NCI-H2227 treated with DMSO at 0.1 percent for 48 hours (cell line): ENCODE measurements around the gene CST6.

Experiments
- DNase-seq: peaks from one replicate; lab custom pipeline; 2025; lab: John Stamatoyannopoulos, UW

Gene CST6

GRCh38 chr11:66047541-66048365, 35.9 kb downstream of the CST6 start:
- DNase-seq = no peak

- peak; percentile 26 for DNase-seq
Observed at GRCh38 chr11:66048547-66049323, 36.9 kb downstream of the CST6 start, which contains the start of gene GAL3ST3. TSS of gene GAL3ST3 (minus strand) at chr11:66049161. CDS start at chr11:66045415, 3,746 bp downstream.

- DNase-seq = no peak
Observed at GRCh38 chr11:66050581-66051231, 38.9 kb downstream of the CST6 start.

GRCh38 chr11:66051371-66051765, 39.6 kb downstream of the CST6 start:
- no peak for DNase-seq

- peak; percentile 98 for DNase-seq
Observed at GRCh38 chr11:66051766-66052663, 40.2 kb downstream of the CST6 start, which contains the start of gene SF3B2. TSS of gene SF3B2 (plus strand) at chr11:66052364. CDS start at chr11:66052385, 21 bp downstream.

- DNase-seq = no peak
Observed at GRCh38 chr11:66052664-66052982, 40.8 kb downstream of the CST6 start.

- no peak for DNase-seq
Observed at GRCh38 chr11:66055021-66055420, 43.2 kb downstream of the CST6 start.

GRCh38 chr11:66056501-66056900, 44.7 kb downstream of the CST6 start:
- no peak for DNase-seq

- no peak for DNase-seq
Observed at GRCh38 chr11:66059966-66060680, 48.3 kb downstream of the CST6 start.

GRCh38 chr11:66061268-66061667, 49.5 kb downstream of the CST6 start:
- DNase-seq = no peak

GRCh38 chr11:66062408-66062807, 50.6 kb downstream of the CST6 start:
- DNase-seq = no peak
